T1000 (cell line): ENCODE data around the gene KRT75.

ENCODE experiments used
- DNase-seq: peaks from one replicate; lab custom pipeline; 2025; ENCODE audit warnings: mixed read lengths; lab: John Stamatoyannopoulos, UW

The KRT75 gene

DNA sequence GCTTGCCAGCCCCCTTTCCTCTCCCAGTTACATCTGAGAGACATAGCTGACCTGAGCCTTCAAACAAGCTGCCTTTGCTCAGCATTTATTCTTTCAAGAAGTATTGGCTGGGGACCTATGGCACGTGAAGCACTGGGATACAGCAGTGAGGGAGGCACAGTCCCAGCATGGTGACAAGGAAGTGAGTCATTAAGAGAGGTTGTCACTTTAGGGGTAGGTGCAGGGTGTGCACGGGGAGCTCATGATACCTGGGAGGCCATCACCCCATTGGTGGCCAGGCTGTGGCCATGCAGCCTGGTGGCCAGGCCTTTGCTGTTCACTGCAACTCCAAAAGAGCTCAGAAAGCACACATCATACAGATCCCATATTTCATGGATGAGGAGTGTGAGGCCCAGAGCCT lies 5.7 kb upstream of the KRT75 start:
- no peak for DNase-seq

- DNase-seq = no peak
Measured at GRCh38 chr12:52439420-52439819, 5.2 kb upstream of the KRT75 start.

DNA sequence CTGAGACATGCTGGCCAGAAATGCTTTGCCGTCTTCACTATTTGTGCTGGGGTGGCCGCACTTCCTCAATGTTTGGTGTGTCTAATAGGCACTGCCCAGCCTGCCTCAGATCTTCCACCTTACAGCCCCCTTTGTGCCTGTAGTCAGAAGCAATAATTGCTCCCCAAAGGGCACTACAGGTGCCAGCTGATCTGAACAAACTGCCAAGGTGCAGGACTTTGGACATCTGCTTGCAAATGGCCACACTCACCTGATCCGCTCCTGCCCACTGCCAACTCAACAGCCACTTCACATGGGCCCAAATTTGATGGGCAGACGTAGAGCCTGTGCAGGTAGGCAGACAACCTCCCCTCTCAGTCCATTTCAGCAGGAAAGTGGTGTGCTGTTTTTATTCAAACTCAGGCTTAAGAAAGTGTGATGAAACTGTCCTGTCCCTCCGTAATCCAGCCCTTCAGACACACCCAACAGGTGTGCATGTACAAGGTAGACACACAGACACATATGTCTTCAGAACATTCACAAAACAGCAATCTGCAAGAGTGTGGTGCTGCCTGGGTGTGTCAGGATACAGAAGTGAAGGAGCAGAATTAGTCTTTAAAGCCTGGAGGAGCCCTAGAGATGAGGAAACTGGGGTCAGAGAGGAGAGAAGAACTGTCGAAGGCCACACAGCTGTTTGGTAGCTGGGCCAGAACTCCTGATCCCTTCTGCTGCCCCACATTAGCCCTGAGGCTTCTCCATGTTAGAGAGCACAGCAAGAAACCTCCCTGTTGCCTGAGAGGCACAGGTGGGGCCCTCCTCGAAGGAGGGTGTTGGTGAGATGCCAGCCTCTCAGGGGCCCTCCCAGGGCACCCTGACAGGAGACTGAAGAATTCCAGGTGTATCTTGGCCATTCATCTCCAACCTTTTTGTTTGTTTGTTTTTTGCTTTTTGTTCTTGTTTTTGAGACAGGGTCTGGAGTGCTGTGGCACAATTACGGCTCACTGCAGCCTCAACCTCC lies 4.4 kb upstream of the KRT75 start:
- DNase-seq = no peak

DNA sequence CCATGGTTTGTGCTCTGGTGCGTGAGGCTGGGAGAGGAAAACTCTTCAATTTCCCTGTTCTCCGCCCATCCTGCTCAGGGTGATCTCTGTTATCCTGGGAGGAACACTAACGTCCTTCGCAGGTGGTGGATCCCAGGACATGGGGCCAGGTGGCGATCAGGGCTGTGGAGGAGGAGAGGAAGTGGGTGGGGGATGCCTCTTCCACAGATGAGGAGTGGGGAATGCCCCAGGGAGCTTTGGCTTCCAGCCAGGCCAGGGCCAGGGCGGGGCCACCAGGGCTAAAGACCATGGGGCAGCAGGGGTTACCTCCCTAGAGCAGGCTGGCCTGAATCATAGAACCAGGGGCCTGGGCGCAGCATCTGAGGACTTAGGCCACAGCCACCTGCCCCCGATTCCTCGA lies 3.3 kb upstream of the KRT75 start:
- DNase-seq = no peak

DNA sequence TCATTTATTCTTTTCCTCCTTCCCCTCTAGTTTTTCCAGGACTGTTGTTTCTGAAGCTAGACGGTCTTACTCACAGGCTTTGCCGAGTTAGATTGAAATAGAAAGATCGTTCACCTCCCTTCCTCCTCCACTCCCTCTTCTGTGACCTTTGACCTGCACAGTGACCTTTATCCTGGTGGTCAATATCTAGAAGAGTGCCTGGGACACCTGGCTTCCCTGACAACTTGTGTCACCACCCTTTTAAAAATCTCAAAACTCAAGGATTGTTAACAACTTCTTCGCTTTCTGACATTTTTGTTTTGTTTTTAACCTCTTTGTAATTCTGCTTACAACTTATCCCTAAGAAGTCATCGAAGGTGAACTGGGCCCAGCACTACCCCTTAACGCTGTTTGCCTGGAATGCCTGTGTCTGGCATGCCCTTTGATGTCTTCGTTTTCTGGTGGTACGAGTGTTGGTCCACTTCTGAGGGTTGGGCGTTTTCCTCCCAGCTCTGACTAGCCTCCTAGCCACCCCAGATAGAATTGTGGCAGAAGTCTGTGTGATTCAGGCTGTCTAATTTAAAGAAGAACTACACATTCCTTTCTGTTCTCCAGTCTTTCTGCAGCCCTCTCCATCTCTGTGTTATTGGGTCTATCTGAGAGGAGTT lies 2.8 kb upstream of the KRT75 start:
- DNase-seq = no peak

DNA sequence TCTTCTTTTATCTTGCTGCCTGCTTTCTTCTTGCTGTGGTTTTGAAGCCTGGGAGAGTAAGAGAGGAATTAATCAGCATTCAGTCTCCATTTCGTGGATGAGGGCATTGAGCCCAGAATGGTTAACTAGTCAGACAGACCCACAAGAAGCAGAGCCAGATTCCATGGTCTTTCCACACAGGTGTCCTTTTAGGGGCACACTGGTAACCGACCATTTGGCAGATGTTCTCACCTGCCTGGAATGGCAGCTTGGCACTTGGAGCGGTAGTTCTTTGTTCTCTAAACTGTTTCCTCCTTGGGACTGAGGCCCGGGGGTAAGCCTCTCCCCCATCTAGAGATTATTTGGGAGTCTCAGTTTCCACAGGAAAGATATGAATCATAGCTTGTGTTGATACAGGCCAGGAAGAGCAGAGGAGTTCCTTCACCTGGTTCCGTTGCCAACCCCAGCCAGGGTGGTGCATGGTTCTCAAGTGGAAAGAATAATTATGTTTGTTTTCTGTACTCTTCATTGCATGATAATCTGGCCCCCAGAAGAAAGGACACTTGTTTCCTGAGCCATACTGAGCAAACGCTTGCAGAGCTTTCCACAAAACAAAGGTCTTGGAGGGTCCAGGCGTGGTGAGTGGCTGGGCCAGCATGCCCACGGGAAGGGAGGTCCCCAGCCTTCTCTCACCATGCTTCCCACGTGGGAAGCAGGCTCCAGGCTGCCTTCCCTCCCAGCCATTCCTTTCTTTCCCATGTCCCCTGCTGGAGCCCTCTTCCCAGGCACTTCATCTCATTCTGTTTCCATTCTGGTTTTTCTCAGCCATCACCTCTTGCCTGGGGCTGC lies 2.0 kb upstream of the KRT75 start:
- no peak for DNase-seq

GRCh38 chr12:52435659-52435999 lies 1.5 kb upstream of the KRT75 start:
- DNase-seq = no peak

DNA sequence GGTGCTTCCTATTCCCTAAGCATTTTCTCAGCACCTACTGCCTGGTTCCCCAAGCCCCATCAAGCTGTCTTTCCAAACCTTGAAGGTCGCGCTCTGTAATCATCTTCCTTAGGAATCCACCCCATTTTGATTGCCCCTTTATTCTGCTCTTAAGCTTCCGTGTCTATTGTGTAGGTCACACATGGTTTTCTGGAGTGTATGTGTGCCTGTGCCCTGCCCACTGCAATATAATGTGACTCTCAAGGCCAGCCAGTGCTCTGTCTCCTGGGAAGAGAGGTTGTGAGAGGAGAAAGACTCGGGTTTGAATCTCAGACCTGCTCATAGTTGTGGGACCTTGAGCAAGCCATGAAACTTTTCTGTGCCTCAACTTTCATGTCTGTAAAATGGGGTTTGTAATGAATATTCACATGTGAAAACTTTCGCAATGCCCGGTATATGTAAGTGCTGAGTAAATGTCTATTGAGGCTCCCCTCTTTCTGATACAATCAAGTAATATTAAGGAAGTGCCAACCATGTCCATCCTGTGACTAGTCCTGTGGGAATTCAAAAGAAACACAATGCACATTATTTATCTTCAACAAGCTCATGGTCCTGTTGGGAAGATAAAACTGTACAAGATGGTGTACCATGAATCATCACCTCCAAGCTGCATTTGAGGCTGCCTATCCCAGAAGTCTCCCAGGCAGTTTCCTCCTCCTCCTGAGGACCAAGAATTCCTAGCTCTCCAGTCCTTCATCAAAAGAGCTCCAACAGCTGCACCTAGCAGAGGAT lies 774 bp upstream of the KRT75 start:
- no peak for DNase-seq

DNA sequence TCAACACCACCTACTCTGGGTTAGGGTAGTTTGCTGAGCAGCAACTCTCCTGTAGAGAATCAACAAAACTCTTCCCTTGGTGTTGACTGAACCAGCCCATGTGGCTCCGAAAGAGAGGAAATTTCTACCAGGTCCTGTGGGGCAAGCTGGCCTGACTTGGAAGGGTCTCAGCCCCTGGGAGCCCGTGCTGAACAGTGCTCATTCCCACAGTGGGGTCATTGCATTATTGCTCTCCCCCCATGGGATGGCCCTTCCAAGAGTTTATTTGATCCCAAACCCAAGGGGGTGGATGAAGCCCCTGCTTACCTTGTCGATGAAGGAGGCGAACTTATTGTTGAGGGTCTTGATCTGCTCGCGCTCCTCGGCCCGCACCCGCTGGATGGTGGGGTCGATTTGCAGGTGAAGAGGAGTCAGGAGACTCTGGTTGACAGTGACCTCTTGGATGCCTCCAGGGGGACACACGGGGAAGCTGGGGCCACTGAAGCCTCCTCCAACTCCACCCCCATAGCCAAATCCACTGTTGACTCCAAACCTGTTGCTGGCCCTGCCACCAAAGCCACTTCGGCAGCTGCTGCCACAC lies 580 bp downstream of the KRT75 start:
- DNase-seq = no peak

DNA sequence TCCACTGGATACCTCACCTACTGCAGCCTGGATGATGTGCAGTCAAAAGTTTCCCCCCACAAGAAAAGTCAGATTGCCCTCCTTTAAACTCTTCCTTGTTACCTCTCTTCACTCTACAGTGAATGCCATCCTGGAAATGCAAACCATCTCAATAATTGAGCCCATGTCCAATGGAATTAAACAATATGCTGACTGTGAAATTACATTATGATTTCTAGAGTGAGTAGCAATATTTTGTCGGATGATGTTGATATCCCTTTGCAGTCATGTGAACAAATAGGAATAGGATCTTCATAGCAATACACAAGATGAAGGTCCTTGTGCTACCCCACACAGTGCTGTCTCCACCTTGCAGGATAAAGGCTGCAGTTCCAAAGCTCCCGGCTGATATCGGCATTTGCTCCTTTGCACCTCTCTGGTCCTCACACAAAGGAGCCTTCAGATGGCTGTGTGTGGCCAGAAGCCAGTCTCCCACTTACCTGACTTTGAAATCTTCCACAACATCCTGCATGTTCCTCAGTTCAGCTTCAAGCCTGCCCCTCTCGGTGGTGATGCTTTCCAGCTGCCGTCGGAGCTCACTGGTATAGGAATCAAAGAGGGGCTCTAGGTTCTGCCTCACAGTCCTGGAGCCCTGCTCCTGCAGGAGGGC lies 1.5 kb downstream of the KRT75 start:
- DNase-seq = no peak

- DNase-seq = no peak
Measured at GRCh38 chr12:52428121-52428520, 6.0 kb downstream of the KRT75 start.

DNA sequence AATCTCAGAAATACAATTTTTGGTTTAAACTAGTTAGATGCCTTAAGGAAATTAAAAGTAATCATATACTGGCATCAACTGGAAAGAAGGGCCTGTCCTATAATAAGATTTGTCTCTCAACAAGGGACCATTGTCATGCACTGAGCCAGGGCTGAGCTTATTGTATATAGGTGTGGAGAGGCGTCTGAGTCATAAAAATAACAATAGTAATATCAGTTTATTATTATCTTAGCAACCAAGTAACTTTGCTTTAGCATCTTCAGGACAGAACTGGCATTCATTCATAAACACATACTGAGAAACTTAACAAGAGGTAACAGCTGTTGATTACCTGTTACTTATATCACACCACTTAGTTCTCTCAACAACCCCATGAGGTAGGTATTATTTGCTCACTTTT lies 7.1 kb downstream of the KRT75 start:
- DNase-seq = no peak

- no peak for DNase-seq
Measured at GRCh38 chr12:52426034-52426433, 8.1 kb downstream of the KRT75 start.

DNA sequence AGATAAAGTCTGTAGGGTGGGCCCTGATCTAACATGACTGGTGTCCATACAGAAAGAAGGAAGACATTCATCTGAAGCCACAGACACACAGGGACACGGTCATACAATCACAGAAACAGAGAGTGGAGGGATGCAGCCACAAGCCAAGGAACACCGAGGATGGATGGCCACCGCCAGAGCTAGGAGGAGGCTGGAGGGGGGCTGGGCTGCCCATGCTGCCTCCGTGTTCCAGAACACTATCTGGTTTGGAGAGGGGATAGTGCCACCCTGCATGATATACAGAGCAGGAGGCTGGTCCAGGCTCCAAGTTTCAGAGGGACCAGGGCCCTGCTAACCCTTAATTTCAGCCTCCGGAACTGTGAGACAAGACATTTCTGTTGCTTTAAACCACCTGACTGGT lies 8.7 kb downstream of the KRT75 start:
- no peak for DNase-seq

- DNase-seq = no peak
Measured at GRCh38 chr12:52423661-52424500, 10.3 kb downstream of the KRT75 start.

GRCh38 chr12:52423035-52423434 lies 11.1 kb downstream of the KRT75 start:
- no peak for DNase-seq

DNA sequence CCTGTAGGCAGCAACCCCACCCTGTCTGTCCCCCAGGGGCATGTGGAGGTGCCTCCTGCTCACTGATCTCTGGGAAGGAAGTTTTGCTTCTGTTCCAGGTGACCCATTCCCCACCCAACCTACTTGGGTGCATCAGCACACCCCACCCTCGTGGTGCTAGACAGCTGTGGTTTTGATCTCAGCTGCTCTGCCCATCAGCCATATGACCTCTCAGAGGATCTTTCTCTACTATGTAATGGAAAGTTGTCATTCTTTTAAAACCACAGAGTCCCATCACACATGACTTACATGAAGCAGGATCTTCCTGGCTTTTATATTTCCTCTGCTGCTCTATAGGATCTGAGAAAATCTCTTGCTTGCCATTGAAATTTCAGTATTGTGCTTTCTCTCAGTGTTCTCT lies 14.5 kb downstream of the KRT75 start:
- DNase-seq = no peak

GRCh38 chr12:52418576-52419110 lies 15.5 kb downstream of the KRT75 start:
- DNase-seq = no peak

DNA sequence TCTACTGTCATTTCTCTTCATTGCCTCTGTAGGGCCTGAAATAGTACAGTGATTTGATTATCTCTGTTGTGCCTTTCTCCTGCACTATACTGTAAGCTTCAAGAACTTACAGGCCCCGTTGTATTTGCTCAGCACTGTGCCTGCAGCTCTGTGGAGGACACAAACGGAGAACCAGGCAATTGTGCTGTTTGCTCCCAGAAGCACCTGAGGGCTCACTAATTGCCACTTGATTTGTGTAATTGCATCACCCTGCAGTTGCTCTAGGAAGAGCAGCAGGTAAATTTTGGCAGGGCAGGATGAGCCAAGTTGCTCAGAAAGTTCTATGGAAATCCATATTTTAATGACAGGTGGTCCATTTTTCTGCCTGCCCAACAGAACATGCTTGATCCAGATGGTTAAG lies 16.4 kb downstream of the KRT75 start:
- no peak for DNase-seq

GRCh38 chr12:52416795-52417194 lies 17.4 kb downstream of the KRT75 start:
- DNase-seq = no peak
